Fibroblast of pulmonary artery (primary cell): Measurements from ENCODE around the gene FNDC7.

Source experiments
- DNase-seq: peaks from one replicate; pipeline ENCODE4 v3.0.0-alpha.2; 2010; ENCODE audit warnings: low read depth
- H3K4me3 ChIP-seq: replicated peaks from 2 replicates; pipeline ENCODE4 v1.5.1; 2011; ENCODE audit warnings: low read depth, mild to moderate bottlenecking, control low read depth, low read length, moderate library complexity
- TF ChIP-seq, protein P1 (sequence below): IDR thresholded peaks from 2 replicates; pipeline ENCODE4 v1.5.1; 2011; ENCODE audit warnings: mild to moderate bottlenecking, control low read depth, low read length, inconsistent platforms; ENCODE audit errors: missing control alignments

FNDC7 gene

DNA sequence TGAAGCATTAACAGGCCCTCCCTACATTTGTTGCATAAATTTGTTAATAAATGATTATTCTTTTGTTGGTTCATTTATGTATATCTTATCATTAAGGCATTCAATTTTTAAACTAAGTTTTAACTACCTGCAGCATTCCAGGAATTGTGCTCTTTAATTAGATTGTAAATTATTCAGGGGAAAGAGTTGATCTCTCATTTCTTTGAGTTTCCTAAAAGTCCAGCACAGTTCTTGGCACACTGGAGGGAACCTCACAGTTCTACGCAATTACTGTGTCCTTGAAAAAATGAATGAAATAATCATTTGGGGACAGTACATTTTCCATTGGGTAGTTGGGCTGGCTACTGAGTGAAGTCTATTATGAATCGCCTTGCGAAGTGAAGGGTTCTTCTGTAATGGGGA, 33.3 kb downstream of the FNDC7 start:
- no peak for DNase-seq
- TF ChIP-seq, protein P1, sequence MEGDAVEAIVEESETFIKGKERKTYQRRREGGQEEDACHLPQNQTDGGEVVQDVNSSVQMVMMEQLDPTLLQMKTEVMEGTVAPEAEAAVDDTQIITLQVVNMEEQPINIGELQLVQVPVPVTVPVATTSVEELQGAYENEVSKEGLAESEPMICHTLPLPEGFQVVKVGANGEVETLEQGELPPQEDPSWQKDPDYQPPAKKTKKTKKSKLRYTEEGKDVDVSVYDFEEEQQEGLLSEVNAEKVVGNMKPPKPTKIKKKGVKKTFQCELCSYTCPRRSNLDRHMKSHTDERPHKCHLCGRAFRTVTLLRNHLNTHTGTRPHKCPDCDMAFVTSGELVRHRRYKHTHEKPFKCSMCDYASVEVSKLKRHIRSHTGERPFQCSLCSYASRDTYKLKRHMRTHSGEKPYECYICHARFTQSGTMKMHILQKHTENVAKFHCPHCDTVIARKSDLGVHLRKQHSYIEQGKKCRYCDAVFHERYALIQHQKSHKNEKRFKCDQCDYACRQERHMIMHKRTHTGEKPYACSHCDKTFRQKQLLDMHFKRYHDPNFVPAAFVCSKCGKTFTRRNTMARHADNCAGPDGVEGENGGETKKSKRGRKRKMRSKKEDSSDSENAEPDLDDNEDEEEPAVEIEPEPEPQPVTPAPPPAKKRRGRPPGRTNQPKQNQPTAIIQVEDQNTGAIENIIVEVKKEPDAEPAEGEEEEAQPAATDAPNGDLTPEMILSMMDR = no peak
- H3K4me3 ChIP-seq = no peak overlapping the region

DNA sequence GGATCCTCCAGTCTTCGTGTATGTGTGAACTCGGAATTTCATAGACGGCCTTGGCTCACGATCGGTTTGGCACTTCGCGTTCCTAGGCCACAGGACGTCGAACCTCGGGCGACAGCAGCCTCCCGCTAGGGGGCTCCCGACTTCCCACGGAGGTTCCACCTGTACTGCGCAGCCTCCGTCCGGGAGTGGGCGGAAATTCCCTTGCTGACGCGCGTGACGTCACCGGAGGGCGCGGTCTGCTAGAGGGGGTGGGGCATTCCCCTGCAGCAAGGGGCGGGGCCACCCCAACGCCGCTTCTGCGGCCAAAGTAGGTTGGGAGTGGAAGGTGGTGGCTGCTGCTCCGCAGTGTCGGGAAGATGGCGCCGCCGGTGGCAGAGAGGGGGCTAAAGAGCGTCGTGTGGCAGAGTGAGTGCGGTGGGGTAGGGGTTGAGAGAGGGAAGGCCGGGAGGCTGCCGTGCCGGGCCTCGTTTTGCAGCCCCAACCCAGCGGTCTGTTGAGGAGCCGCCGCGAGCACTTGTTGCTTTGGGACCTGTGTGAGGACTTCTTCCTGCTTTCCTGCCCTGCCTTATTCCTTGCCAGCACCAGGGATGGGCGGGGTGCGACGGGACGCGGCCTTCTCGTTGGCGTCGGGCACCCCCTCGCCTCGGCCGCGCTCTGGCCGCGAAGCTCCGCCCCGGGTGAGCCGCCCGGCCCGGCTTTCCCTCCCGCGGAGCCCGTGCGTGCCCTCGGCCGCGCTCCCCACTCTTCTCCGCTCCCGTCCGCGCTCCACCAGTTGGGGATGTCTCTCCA, 33.9 kb downstream of the FNDC7 start, which contains the start of gene STXBP3:
TSS of gene STXBP3 (plus strand) at position 293 of the 789 bp plus-strand sequence. CDS start at position 357, 64 bp downstream.
- TF ChIP-seq, protein P1 = peak; percentile 97
- DNase-seq = peak; percentile 99
- H3K4me3 ChIP-seq = peak within 1 kb of the TSS; percentile 91

DNA sequence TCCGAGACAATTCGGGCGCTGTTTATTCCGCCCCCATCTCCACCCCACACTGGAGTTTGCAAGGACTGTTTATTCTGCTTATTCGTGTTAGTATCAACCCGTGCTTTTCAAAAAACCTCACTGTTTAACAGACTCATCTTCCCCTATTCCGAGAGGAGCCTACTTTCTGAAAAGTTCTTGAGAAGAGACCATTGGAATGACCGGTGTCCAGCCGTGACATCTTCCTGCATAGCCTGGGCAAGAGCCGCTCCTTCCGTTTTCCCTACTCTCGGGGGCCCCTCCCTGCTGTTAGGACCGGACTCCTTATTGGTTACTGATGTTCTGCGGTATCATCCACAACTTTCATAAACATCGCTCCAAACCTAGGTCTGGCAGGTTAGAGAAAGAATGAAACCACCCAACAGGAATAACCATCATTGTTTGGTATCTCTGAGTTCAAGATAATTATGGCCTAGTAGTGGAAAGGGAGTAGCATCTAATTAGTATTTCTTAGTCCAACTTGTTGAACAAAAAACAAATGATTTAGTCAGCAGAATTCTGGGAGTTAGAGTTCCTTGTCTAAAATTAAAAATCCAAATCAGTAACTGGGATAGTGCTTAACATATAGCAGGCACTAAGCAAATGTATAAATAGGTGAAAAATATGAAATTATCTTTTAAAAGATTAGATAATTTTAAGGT, 34.6 kb downstream of the FNDC7 start:
- H3K4me3 ChIP-seq = peak overlapping the region; percentile 91
- TF ChIP-seq, protein P1 = no peak
- peak; percentile 88 for DNase-seq

DNA sequence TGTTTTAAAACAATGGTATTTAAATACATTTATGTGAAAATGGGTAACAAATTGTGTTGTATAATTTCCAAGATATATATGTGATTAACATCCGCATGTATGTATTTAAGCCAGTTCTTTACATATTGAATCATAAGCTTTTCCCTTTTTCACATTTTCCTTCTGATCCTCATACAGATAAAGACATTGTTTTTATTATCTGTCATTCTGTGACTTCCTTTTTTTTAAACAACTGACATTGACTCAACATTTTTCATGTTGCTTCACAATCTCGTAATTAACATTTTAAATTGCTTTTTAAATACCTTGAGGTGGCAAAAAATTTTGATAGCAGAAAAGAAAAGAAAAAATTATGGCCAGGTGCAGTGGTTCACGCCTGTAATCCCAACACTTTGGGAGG, 35.2 kb downstream of the FNDC7 start:
- H3K4me3 ChIP-seq = peak overlapping the region; percentile 91
- no peak for DNase-seq
- TF ChIP-seq, protein P1 = no peak

DNA sequence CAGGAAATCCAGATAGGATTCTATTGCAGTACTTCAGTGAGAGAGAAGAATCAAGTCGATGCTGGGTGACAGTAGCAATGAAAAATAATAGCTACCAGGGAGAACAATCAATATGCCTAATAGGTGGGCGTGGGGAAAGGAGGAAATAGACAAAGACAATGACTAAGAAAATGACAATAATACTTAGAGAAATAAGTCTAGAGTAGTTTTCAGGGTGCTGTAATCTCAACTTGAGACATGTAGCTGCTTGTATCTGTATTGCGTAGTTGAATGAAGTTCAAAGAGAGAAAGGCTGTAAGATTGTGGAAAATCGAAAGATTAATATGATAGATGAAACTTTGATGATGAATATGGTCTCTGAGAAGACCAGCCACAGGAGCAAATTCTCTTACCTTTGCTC, 36.4 kb downstream of the FNDC7 start:
- TF ChIP-seq, protein P1 = no peak
- no peak overlapping the region for H3K4me3 ChIP-seq
- no peak for DNase-seq

DNA sequence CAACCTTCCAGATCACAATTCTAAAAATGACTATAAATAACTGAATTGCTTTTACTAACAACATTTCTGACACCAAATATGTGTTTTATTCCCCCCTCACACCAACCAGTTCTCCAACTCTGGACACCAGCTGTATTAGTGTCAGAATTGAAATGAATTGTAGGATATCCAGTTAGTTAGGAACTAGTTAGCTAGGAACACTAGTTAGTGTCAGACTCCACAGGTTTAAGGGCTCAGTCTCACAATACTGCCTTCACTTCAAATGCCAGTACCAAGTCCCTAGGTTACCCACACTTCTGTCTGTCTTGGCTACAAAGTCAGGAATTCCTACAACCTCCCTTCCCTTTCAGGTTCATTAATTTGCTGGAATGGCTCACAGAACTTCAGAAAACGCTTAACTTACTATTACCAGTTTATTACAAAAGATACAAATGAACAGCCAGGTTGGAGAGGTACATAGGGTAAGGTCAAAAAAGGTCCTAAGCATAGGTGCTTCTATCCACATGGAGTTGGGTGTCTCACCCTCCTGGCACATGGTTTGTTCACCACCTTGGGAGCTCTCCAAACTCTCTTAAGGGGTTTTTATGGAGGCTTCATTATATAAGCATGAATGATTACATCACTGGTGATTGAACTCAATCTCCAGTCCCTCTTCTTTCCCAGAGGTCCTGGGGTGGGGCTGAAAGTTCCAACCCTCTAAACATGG, 37.9 kb downstream of the FNDC7 start:
- DNase-seq = no peak
- H3K4me3 ChIP-seq = no peak overlapping the region
- TF ChIP-seq, protein P1 = no peak
